Osteoblast (primary cell): ENCODE results near the gene IGSF3. TPM values are rescaled to one million over a fixed set of nuclear protein-coding genes. Genes with fewer than 3 reads are reported as not detected.
A peak's percentile ranks its signal among the peaks of the same experiment; 100 is the strongest.

ENCODE experiments used
- DNase-seq: peaks from one replicate; pipeline ENCODE4 v3.0.0; 2011; ENCODE audit warnings: low spot score, mixed read lengths; ENCODE audit not compliant: insufficient read length; ENCODE audit errors: missing footprints
- H2AFZ ChIP-seq: 2 replicates; pipeline ENCODE4 v1.6.0; 2011; ENCODE audit warnings: mild to moderate bottlenecking, low read length
- H3K27ac ChIP-seq: 2 replicates; pipeline ENCODE4 v1.5.1; 2011; ENCODE audit warnings: mild to moderate bottlenecking, low read depth, low read length, moderate library complexity
- H3K27me3 ChIP-seq: 2 replicates; pipeline ENCODE4 v1.6.0; 2012; ENCODE audit warnings: mild to moderate bottlenecking, control low read depth, inconsistent platforms, low read length, moderate library complexity; ENCODE audit not compliant: insufficient read depth
- H3K36me3 ChIP-seq: 2 replicates; pipeline ENCODE4 v1.5.1; 2011; ENCODE audit warnings: mild to moderate bottlenecking, low read length, control low read depth, moderate library complexity; ENCODE audit not compliant: insufficient read depth
- H3K4me1 ChIP-seq: 2 replicates; pipeline ENCODE4 v1.5.1; 2011; ENCODE audit warnings: mild to moderate bottlenecking, low read length, control low read depth, moderate library complexity; ENCODE audit not compliant: insufficient read depth
- H3K4me2 ChIP-seq: 2 replicates; pipeline ENCODE4 v1.6.0; 2011; ENCODE audit warnings: mild to moderate bottlenecking, low read length; ENCODE audit not compliant: insufficient read depth
- H3K4me3 ChIP-seq: fragments of 200-600 bp; sonication (generic); 3 replicates; pipeline ENCODE4 v1.5.1; 2012; ENCODE audit warnings: mild to moderate bottlenecking, low read length, inconsistent platforms; ENCODE audit not compliant: insufficient read depth
- H3K79me2 ChIP-seq: 2 replicates; pipeline ENCODE4 v1.6.0; 2012; ENCODE audit warnings: mild to moderate bottlenecking, low read length, control low read depth, inconsistent platforms; ENCODE audit not compliant: insufficient read depth
- H3K9me3 ChIP-seq: 2 replicates; pipeline ENCODE4 v1.5.1; 2011; ENCODE audit warnings: low read depth, low read length, control low read depth
- H4K20me1 ChIP-seq: 2 replicates; pipeline ENCODE4 v1.6.0; 2012; ENCODE audit warnings: mild to moderate bottlenecking, low read length, control low read depth; ENCODE audit not compliant: insufficient read depth
- total RNA-seq: library from RNA; depleted of rRNA; stranded (reverse); fragments of >200 nt; gene quantifications from 2 replicates; pipeline ENCODE4 v1.2.3, GENCODE V29; 2012
- TF ChIP-seq, protein P1 (sequence below): IDR thresholded peaks from 2 replicates; pipeline ENCODE4 v1.5.1; 2011; ENCODE audit warnings: mild to moderate bottlenecking, low read depth, low read length, moderate library complexity; ENCODE audit errors: extremely low read depth

IGSF3 gene
- total RNA-seq, 1 donor, result under 0.01 TPM

DNA sequence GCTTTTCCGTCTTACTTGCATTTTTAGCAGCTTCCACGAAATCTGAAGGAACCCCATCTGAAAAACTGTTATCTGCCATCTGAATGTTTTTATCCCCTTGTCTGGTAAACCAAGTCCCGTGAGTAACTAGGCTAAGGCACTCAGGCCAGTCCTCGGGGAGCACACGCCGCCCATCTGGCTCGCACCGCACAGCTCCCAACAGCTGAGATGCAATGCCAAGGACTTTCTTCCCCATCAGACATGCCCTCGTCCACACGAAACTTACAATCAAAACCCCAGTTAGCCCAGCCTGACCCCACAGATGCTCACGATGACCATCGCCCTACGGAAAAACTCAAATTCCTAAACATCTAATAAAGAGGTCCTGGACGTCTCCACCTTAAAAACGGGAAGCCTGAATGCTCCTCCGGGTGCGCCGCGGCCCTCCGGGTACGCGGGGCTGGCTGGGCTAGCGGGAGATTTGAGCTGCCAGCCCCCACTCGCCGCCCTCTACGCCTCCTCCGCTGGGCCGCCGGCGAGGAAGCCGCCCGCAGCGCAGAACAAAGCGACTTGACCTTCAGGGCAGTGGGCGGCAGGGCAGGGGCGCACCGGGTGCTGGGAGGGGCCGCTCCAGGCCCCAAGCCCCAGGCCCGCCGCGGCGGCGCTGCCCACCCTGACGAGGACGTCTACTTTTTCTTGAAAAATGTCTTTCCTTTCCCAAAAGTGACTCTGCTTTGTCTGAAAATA lies 133.4 kb downstream of the IGSF3 start:
- H3K4me1 ChIP-seq, result peaks cover 3% of the 10 kb centered on the region
- H3K4me3 ChIP-seq, result no peak overlapping the region
- H3K79me2 ChIP-seq, result no peaks in the 10 kb centered on the region
- H3K9me3 ChIP-seq, result no peaks in the 10 kb centered on the region
- no peak overlapping the region for H3K4me2 ChIP-seq
- no peak for DNase-seq
- no peak overlapping the region for H2AFZ ChIP-seq
- no peak overlapping the region for H3K27ac ChIP-seq
- TF ChIP-seq, protein P1, sequence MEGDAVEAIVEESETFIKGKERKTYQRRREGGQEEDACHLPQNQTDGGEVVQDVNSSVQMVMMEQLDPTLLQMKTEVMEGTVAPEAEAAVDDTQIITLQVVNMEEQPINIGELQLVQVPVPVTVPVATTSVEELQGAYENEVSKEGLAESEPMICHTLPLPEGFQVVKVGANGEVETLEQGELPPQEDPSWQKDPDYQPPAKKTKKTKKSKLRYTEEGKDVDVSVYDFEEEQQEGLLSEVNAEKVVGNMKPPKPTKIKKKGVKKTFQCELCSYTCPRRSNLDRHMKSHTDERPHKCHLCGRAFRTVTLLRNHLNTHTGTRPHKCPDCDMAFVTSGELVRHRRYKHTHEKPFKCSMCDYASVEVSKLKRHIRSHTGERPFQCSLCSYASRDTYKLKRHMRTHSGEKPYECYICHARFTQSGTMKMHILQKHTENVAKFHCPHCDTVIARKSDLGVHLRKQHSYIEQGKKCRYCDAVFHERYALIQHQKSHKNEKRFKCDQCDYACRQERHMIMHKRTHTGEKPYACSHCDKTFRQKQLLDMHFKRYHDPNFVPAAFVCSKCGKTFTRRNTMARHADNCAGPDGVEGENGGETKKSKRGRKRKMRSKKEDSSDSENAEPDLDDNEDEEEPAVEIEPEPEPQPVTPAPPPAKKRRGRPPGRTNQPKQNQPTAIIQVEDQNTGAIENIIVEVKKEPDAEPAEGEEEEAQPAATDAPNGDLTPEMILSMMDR, result no peak
- peaks cover 6% of the 10 kb centered on the region for H3K36me3 ChIP-seq
- no peaks in the 10 kb centered on the region for H3K27me3 ChIP-seq
- H4K20me1 ChIP-seq, result no peaks in the 10 kb centered on the region

DNA sequence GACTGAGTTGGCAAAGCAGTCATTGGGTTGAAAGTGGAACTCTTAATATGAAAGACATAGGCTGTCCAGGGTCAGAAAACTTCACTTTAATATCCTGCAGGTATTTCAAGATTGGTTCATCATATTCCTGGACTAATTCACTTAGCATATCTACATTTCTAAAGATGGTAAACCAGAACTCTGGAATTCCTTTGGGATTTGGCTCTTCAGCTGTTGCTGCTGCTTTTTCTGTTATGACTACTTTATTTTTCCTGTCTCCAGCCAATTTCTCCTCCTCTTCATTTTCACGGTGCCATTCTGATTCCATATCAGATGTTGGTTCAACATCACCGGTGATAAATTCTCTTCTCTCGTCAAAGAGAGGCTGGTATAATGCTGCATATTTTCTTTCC lies 134.1 kb downstream of the IGSF3 start:
- TF ChIP-seq, protein P1, result no peak
- Histone ChIP-seq H3K9me3 (no peaks in the 10 kb centered on the region), H3K79me2 (no peaks in the 10 kb centered on the region), H3K36me3 (peaks cover 6% of the 10 kb centered on the region), H3K27me3 (no peaks in the 10 kb centered on the region), H3K4me1 (peaks cover under 1% of the 10 kb centered on the region), H2AFZ (no peak overlapping the region), H4K20me1 (no peaks in the 10 kb centered on the region), H3K4me3 (no peak overlapping the region), H3K4me2 (no peak overlapping the region), H3K27ac (no peak overlapping the region)
- peak; percentile 83 for DNase-seq

DNA sequence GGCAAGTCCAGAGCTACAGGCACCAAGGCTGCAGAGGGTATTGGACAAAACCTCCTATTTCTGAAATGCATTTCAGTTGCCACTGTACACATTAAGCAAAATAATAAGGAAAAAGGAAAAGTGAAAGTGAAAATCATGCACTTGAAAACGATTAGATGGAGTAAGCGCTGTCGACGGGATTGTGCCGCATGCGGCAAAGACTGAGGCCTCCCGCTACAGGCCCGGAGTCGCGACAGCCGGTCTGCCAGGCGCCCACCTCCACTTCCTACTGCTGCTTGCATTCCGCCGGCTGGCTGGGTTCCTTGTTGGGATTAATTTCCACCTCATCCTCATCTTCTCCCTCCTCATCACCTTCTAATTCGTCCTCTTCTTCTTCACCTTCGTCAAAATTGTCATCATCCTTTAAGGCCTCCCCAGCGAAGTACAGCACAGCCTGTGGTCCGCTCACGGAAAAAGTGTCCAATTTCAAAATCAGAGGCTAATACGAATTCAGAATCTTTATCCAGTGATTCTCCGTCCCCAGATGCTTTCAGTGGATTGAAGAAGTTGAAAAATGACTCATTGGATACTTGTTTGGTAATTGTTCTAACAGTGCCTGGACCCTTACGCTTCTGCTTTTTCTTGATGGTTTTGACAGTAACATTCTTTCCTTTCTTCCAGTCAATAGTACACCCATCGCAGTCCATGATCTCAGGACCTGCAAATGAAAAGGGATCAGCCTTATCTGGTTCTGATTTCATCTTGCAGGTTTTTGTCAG lies 134.7 kb downstream of the IGSF3 start:
- no peaks in the 10 kb centered on the region for H3K79me2 ChIP-seq
- H2AFZ ChIP-seq, result no peak overlapping the region
- H4K20me1 ChIP-seq, result no peaks in the 10 kb centered on the region
- TF ChIP-seq, protein P1, result no peak
- no peak for DNase-seq
- H3K27me3 ChIP-seq, result no peaks in the 10 kb centered on the region
- H3K4me2 ChIP-seq, result no peak overlapping the region
- no peak overlapping the region for H3K27ac ChIP-seq
- H3K4me3 ChIP-seq, result no peak overlapping the region
- H3K36me3 ChIP-seq, result peaks cover 6% of the 10 kb centered on the region
- H3K4me1 ChIP-seq, result no peaks in the 10 kb centered on the region
- H3K9me3 ChIP-seq, result no peaks in the 10 kb centered on the region

DNA sequence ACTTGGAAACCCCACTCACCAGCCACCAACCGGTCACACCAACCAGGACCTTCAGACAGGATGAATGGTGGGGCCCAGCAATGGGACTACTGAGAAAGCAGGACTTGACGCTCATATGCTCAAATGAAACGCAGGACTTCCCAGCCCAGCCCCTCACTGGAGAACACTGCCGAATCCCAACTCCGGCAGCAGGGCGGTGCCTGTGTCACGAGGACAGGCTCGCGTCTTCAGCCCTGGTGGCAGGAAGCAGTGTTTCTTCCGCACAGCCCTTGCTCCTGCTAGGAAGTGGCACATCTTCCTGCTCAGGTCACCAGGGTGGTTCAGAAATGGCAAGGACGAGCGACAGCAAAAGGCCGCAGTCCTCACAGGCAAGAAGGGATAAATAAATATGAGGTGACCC lies 135.6 kb downstream of the IGSF3 start:
- Histone ChIP-seq H3K27me3 (no peaks in the 10 kb centered on the region), H3K36me3 (peaks cover 6% of the 10 kb centered on the region), H3K9me3 (no peaks in the 10 kb centered on the region), H3K27ac (no peak overlapping the region), H3K4me3 (no peak overlapping the region), H3K79me2 (no peaks in the 10 kb centered on the region), H2AFZ (no peak overlapping the region), H3K4me1 (no peaks in the 10 kb centered on the region), H3K4me2 (no peak overlapping the region), H4K20me1 (no peaks in the 10 kb centered on the region)
- no peak for DNase-seq
- TF ChIP-seq, protein P1, result no peak
